GM23338 (cell line): ENCODE results near the gene VDR. TPM values are rescaled to one million over a fixed set of nuclear protein-coding genes. Genes with fewer than 3 reads are reported as not detected.

ENCODE experiments used
- ATAC-seq: fragments of 200-7000 bp; cut with Tn5 transposase; 3 replicates; pipeline ENCODE4 v1.9.1; 2020
- DNase-seq: peaks from one replicate; pipeline ENCODE4 v3.0.0-alpha.2; 2015; ENCODE audit warnings: low spot score
- H2AFZ ChIP-seq: fragments of 200-600 bp; sonication (generic); 2 replicates; pipeline ENCODE4 v1.8.0; 2016; ENCODE audit warnings: antibody characterized with exemption, mild to moderate bottlenecking, moderate library complexity
- H3F3A ChIP-seq: fragments of 200-600 bp; sonication (generic); replicated peaks from 2 replicates; pipeline ENCODE4 v1.8.0; 2017; ENCODE audit warnings: antibody characterized with exemption, mixed run types, low read depth
- H3K27ac ChIP-seq: fragments of 200-600 bp; sonication (generic); 2 replicates; pipeline ENCODE4 v1.6.1; 2016; ENCODE audit warnings: low read depth
- H3K27me3 ChIP-seq: fragments of 200-600 bp; sonication (generic); 2 replicates; pipeline ENCODE4 v1.8.0; 2016; ENCODE audit warnings: mild to moderate bottlenecking, mixed run types, moderate library complexity; ENCODE audit not compliant: insufficient read depth
- H3K36me3 ChIP-seq: fragments of 200-600 bp; sonication (generic); 2 replicates; pipeline ENCODE4 v1.8.0; 2016; ENCODE audit warnings: mild to moderate bottlenecking; ENCODE audit not compliant: insufficient read depth
- H3K4me1 ChIP-seq: fragments of 200-600 bp; sonication (generic); 2 replicates; pipeline ENCODE4 v1.8.0; 2016; ENCODE audit warnings: mild to moderate bottlenecking, moderate library complexity; ENCODE audit not compliant: insufficient read depth
- H3K4me2 ChIP-seq: fragments of 200-600 bp; sonication (generic); 2 replicates; pipeline ENCODE4 v1.7.1; 2017; ENCODE audit warnings: mixed run types
- H3K4me3 ChIP-seq: fragments of 200-600 bp; sonication (generic); 2 replicates; pipeline ENCODE4 v1.6.1; 2016; ENCODE audit warnings: mixed run types
- H3K79me2 ChIP-seq: fragments of 200-600 bp; sonication (generic); replicated peaks from 2 replicates; pipeline ENCODE4 v1.8.0; 2017; ENCODE audit warnings: mild to moderate bottlenecking; ENCODE audit not compliant: insufficient read depth
- H3K9me2 ChIP-seq: fragments of 200-600 bp; sonication (generic); 2 replicates; pipeline ENCODE4 v1.8.0; 2017; ENCODE audit not compliant: insufficient read depth
- H4K20me1 ChIP-seq: fragments of 200-600 bp; sonication (generic); replicated peaks from 2 replicates; pipeline ENCODE4 v1.8.0; 2017; ENCODE audit warnings: mild to moderate bottlenecking; ENCODE audit not compliant: insufficient read depth
- H3K27ac Mint-ChIP-seq: 2 replicates; pipeline ENCODE4 v1.8.0; 2020; ENCODE audit warnings: inconsistent platforms, mild to moderate bottlenecking, moderate library complexity, mixed read lengths
- H3K27me3 Mint-ChIP-seq: 3 replicates; pipeline ENCODE4 v1.8.0; 2022; ENCODE audit warnings: low read depth, mild to moderate bottlenecking, moderate library complexity, mixed read lengths, inconsistent platforms; ENCODE audit not compliant: insufficient read depth, poor library complexity
- H3K36me3 Mint-ChIP-seq: 3 replicates; pipeline ENCODE4 v1.8.0; 2021; ENCODE audit warnings: low read depth, mild to moderate bottlenecking, inconsistent platforms, moderate library complexity, mixed read lengths
- H3K4me1 Mint-ChIP-seq: 3 replicates; pipeline ENCODE4 v1.8.0; 2020; ENCODE audit warnings: mild to moderate bottlenecking, inconsistent platforms, mixed read lengths
- H3K4me3 Mint-ChIP-seq: 3 replicates; pipeline ENCODE4 v1.8.0; 2021; ENCODE audit warnings: moderate library complexity, mild to moderate bottlenecking, inconsistent platforms, mixed read lengths
- H3K9me3 Mint-ChIP-seq: 3 replicates; pipeline ENCODE4 v1.8.0; 2020; ENCODE audit warnings: moderate library complexity, mild to moderate bottlenecking, inconsistent platforms, mixed read lengths
- ETS1 ChIP-seq: IDR thresholded peaks from 2 replicates; pipeline ENCODE4 v1.6.1; 2016; ENCODE audit warnings: antibody characterized with exemption
- EZH2 ChIP-seq: fragments of 200-600 bp; sonication (generic); IDR thresholded peaks from one replicate; pipeline ENCODE4 v1.8.0; 2017; ENCODE audit warnings: antibody characterized with exemption, mild to moderate bottlenecking, low read depth; ENCODE audit not compliant: unreplicated experiment
- NANOG ChIP-seq: IDR thresholded peaks from 2 replicates; pipeline ENCODE4 v1.6.1; 2016; ENCODE audit warnings: antibody characterized with exemption, borderline replicate concordance
- POLR2AphosphoS5 ChIP-seq: IDR thresholded peaks from 2 replicates; pipeline ENCODE4 v1.6.1; 2016; ENCODE audit warnings: antibody characterized with exemption, low read depth
- ZNF462 ChIP-seq: fragments of 250-450 bp; sonication (Bioruptor Pico); IDR thresholded peaks from 2 replicates; pipeline ENCODE4 v1.5.0; 2020; ENCODE audit warnings: mild to moderate bottlenecking, moderate library complexity
- polyA plus RNA-seq: library from polyadenylated mRNA; unstranded; fragments of >200 nt; fragmentation: Nextera tagmentation; extraction: Ambion mirVana; gene quantifications from 2 replicates; pipeline ENCODE4 v1.2.1, GENCODE V29; 2016
- total RNA-seq: library from RNA; depleted of rRNA; stranded (reverse); fragments of >200 nt; shearing (Covaris generic); gene quantifications from 2 replicates; pipeline ENCODE4 v1.2.3, GENCODE V29; 2014
- TF ChIP-seq, protein P1 (sequence below), 2 experiments: fragments of 200-600 bp in 1 of 2; sonication (generic) in 1 of 2; conservative IDR thresholded peaks; 2 replicates each; pipeline versions ENCODE4 v1.5.1 to v1.6.1; 2016 to 2017; ENCODE audit warnings: antibody characterized with exemption in 2 of 2, low read depth in 2 of 2, mild to moderate bottlenecking in 2 of 2, moderate library complexity in 1 of 2

Gene VDR
- total and polyA plus RNA-seq, 2 experiments from 2014 or later = 0.37 to 1.4 TPM

DNA sequence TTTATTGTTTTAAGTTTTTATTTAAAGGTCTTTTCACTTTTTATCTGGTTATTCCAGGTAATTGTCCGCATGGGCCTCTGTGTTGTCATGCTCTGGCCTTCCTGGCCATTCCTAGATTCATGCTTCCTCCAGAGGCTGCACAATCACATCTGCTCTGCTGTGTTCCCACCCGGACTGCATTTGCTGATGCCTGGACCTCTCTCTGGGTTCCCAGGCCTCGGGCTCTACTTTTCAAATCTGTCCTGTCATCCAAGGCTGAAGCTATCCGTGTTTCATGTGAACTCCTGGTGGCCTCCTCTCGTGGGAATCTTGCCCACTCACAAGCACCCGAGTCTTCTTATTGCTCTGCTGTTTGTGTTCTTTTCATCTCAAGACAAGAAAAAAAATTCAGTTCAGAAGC is 16.1 kb upstream of the VDR start:
- Histone ChIP-seq H3K4me1 (no peaks in the 10 kb centered on the region), H3K79me2 (no peaks in the 10 kb centered on the region), H3K4me3 (no peak overlapping the region), H4K20me1 (no peaks in the 10 kb centered on the region), H3F3A (no peaks in the 10 kb centered on the region), H2AFZ (no peak overlapping the region), H3K9me2 (0 out of 2 replicates have a peak, but pooled peaks cover 6% of the 10 kb centered on the region), H3K27me3 (no peaks in the 10 kb centered on the region), H3K27ac (no peak overlapping the region), H3K4me2 (no peak overlapping the region), H3K36me3 (no peaks in the 10 kb centered on the region)
- no peaks in the 10 kb centered on the region for H3K36me3 Mint-ChIP-seq
- no peak overlapping the region for H3K27ac Mint-ChIP-seq
- ATAC-seq = no peak
- H3K27me3 Mint-ChIP-seq = no peaks in the 10 kb centered on the region
- no peaks in the 10 kb centered on the region for H3K9me3 Mint-ChIP-seq
- DNase-seq = no peak
- H3K4me1 Mint-ChIP-seq = no peaks in the 10 kb centered on the region
- H3K4me3 Mint-ChIP-seq = no peak overlapping the region
- TF ChIP-seq POLR2AphosphoS5 (no peak), ETS1 (no peak), NANOG (no peak), EZH2 (no peak), ZNF462 (CRISPR knock-in tag) (no peak)
- TF ChIP-seq, protein P1, sequence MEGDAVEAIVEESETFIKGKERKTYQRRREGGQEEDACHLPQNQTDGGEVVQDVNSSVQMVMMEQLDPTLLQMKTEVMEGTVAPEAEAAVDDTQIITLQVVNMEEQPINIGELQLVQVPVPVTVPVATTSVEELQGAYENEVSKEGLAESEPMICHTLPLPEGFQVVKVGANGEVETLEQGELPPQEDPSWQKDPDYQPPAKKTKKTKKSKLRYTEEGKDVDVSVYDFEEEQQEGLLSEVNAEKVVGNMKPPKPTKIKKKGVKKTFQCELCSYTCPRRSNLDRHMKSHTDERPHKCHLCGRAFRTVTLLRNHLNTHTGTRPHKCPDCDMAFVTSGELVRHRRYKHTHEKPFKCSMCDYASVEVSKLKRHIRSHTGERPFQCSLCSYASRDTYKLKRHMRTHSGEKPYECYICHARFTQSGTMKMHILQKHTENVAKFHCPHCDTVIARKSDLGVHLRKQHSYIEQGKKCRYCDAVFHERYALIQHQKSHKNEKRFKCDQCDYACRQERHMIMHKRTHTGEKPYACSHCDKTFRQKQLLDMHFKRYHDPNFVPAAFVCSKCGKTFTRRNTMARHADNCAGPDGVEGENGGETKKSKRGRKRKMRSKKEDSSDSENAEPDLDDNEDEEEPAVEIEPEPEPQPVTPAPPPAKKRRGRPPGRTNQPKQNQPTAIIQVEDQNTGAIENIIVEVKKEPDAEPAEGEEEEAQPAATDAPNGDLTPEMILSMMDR (conservative IDR thresholded peaks at IDR 0.05; ENCODE audit: low read depth in 2 of 2) = no peak
